HepG2 (cell line): Measurements from ENCODE around the gene HRG. TPM values are rescaled to one million over a fixed set of nuclear protein-coding genes. Genes with fewer than 3 reads are reported as not detected.

ENCODE experiments used
- ARHGAP35 ChIP-seq: sonication (generic); formaldehyde crosslinking; IDR thresholded peaks from 2 replicates; pipeline ENCODE4 v1.9.0; 2022; ENCODE audit warnings: mild to moderate bottlenecking, inconsistent platforms, moderate library complexity, missing genetic modification reagents, borderline replicate concordance
- ATF4 ChIP-seq, 2 experiments: fragments of 450-650 bp in 1 of 2; sonication (generic) in 1 of 2; formaldehyde crosslinking; IDR thresholded peaks; 2 replicates each; pipeline versions ENCODE4 v1.5.0 to v1.8.0; 2020 to 2022; ENCODE audit warnings: mild to moderate bottlenecking in 1 of 2, missing genetic modification reagents in 1 of 2
- FOXK2 ChIP-seq: fragments of 450-650 bp; IDR thresholded peaks from 2 replicates; pipeline ENCODE4 v1.6.1; 2016
- HNRNPLL ChIP-seq: fragments of 200-400 bp; formaldehyde crosslinking; IDR thresholded peaks from 2 replicates; pipeline ENCODE4 v1.6.1; 2017; ENCODE audit warnings: mild to moderate bottlenecking, low read depth, low read length; ENCODE audit not compliant: poor library complexity, severe bottlenecking
- KLF6 ChIP-seq: IDR thresholded peaks from 2 replicates; pipeline ENCODE4 v1.8.0; 2016; ENCODE audit warnings: missing biosample characterization, missing genetic modification reagents
- LCORL ChIP-seq, 2 experiments: fragments of 450-650 bp in 1 of 2; sonication (generic) in 1 of 2; formaldehyde crosslinking in 1 of 2; IDR thresholded peaks; 2 replicates each; pipeline versions ENCODE4 v1.5.0 to v1.6.1; 2017 to 2020; ENCODE audit warnings: antibody characterized with exemption in 1 of 2, missing genetic modification reagents in 1 of 2
- MED13 ChIP-seq: sonication (generic); formaldehyde crosslinking; IDR thresholded peaks from 2 replicates; pipeline ENCODE4 v1.5.0; 2020; ENCODE audit warnings: missing genetic modification reagents
- MEIS1 ChIP-seq: sonication (generic); formaldehyde crosslinking; IDR thresholded peaks from 2 replicates; pipeline ENCODE4 v1.9.0; 2021; ENCODE audit warnings: mild to moderate bottlenecking, missing genetic modification reagents, moderate library complexity, borderline replicate concordance
- MXD4 ChIP-seq: IDR thresholded peaks from 2 replicates; pipeline ENCODE4 v1.6.1; 2016; ENCODE audit warnings: mild to moderate bottlenecking, missing biosample characterization, missing genetic modification reagents
- NFE2L1 ChIP-seq: sonication (generic); formaldehyde crosslinking; IDR thresholded peaks from 2 replicates; pipeline ENCODE4 v1.4.0; 2020; ENCODE audit warnings: missing genetic modification reagents, mild to moderate bottlenecking, borderline replicate concordance
- PHF5A ChIP-seq: IDR thresholded peaks from one replicate; pipeline ENCODE4 v1.6.1; 2018; ENCODE audit warnings: low read depth, missing genetic modification reagents; ENCODE audit not compliant: unreplicated experiment
- TEAD3 ChIP-seq: optimal IDR thresholded peaks from 2 replicates; pipeline ENCODE3; 2016; ENCODE audit warnings: borderline replicate concordance
- THAP11 ChIP-seq: IDR thresholded peaks from 2 replicates; pipeline ENCODE4 v1.6.1; 2016; ENCODE audit warnings: missing biosample characterization, missing genetic modification reagents
- WIZ ChIP-seq: sonication (generic); formaldehyde crosslinking; IDR thresholded peaks from 2 replicates; pipeline ENCODE4 v1.5.1; 2020; ENCODE audit warnings: mild to moderate bottlenecking, missing genetic modification reagents
- ZBTB8A ChIP-seq: sonication (generic); formaldehyde crosslinking; IDR thresholded peaks from 2 replicates; pipeline ENCODE4 v1.4.0; 2020; ENCODE audit warnings: mild to moderate bottlenecking, low read depth, missing genetic modification reagents, borderline replicate concordance
- ZNF598 ChIP-seq: sonication (generic); formaldehyde crosslinking; IDR thresholded peaks from 2 replicates; pipeline ENCODE4 v1.5.1; 2020; ENCODE audit warnings: mild to moderate bottlenecking, missing genetic modification reagents, borderline replicate concordance
- ZNF646 ChIP-seq: sonication (generic); formaldehyde crosslinking; IDR thresholded peaks from 2 replicates; pipeline ENCODE4 v1.9.0; 2021; ENCODE audit warnings: mild to moderate bottlenecking, missing genetic modification reagents
- ZNF784 ChIP-seq: sonication (generic); formaldehyde crosslinking; IDR thresholded peaks from 2 replicates; pipeline ENCODE4 v1.5.1; 2020; ENCODE audit warnings: missing genetic modification reagents, mild to moderate bottlenecking, borderline replicate concordance
- ZNF788 ChIP-seq: sonication (generic); formaldehyde crosslinking; IDR thresholded peaks from 2 replicates; pipeline ENCODE4 v1.5.0; 2020; ENCODE audit warnings: mild to moderate bottlenecking, missing genetic modification reagents, borderline replicate concordance
- ZNF800 ChIP-seq: sonication (generic); formaldehyde crosslinking; IDR thresholded peaks from 2 replicates; pipeline ENCODE4 v1.4.0; 2020; ENCODE audit warnings: missing genetic modification reagents
- polyA plus RNA-seq, 8 experiments: library from polyadenylated mRNA; depleted of rRNA in 3 of 8; stranded (reverse) in 7 of 8; unstranded in 1 of 8; fragments of >200 nt; fragmentation: Illumina TruSeq in 4 of 8; extraction: Trizol in 4 of 8; gene quantifications; 2 replicates each; pipeline versions ENCODE4 v1.2.1 to v1.2.3, GENCODE V29; 2011 to 2016; ENCODE audit warnings: low read depth in 4 of 8, missing spikeins in 1 of 8, mixed read lengths in 1 of 8; ENCODE audit not compliant: insufficient read depth in 1 of 8
- total RNA-seq, 5 experiments: library from RNA; depleted of rRNA; stranded (reverse); fragments of >200 nt; fragmentation: Illumina TruSeq; extraction: Trizol; gene quantifications; 2 replicates each; pipeline ENCODE4 v1.2.3, GENCODE V29; 2016; ENCODE audit warnings: low read depth in 1 of 5

Gene HRG
- total and polyA plus RNA-seq, 2 of the 13 experiments (the other 11 are each of a cell fraction or from before 2014, with no cell fraction given): 0.09 to 0.11 TPM

- TF ChIP-seq ZNF784 (CRISPR knock-in tag): no peak
- TF ChIP-seq HNRNPLL: no peak
- no peak for TF ChIP-seq MXD4 (CRISPR knock-in tag)
- TF ChIP-seq TEAD3: peak; percentile 12
- TF ChIP-seq ZNF788 (CRISPR knock-in tag): peak; percentile 2; the same call in 1 of the 2 replicates
- no peak for TF ChIP-seq KLF6 (CRISPR knock-in tag)
- TF ChIP-seq ATF4 (CRISPR knock-in tag; IDR thresholded peaks at IDR 0.05): no peak
- no peak for TF ChIP-seq ZNF800 (CRISPR knock-in tag)
- TF ChIP-seq FOXK2: no peak
- no peak for TF ChIP-seq PHF5A (CRISPR knock-in tag)
- no peak for TF ChIP-seq MEIS1 (CRISPR knock-in tag)
- no peak for TF ChIP-seq ZNF598 (CRISPR knock-in tag)
- TF ChIP-seq ARHGAP35: 0 out of 2 replicates have a peak, but pooled peaks have one; percentile 9
- no peak for TF ChIP-seq MED13 (CRISPR knock-in tag)
- TF ChIP-seq LCORL (IDR thresholded peaks at IDR 0.05): no peak
- TF ChIP-seq LCORL (CRISPR knock-in tag; IDR thresholded peaks at IDR 0.05): no peak
- TF ChIP-seq WIZ: no peak
- TF ChIP-seq ZBTB8A (CRISPR knock-in tag): no peak
- no peak for TF ChIP-seq ZNF646
- no peak for TF ChIP-seq THAP11 (CRISPR knock-in tag)
- no peak for TF ChIP-seq NFE2L1 (CRISPR knock-in tag)
Observed at GRCh38 chr3:186619787-186620212, 46.0 kb upstream of the HRG start (continued).
